T follicular helper cell (primary cell): ENCODE data around the gene NCKAP5.

Source experiments
- DNase-seq: peaks from one replicate; pipeline ENCODE4 v3.0.0-alpha.2; 2020; ENCODE audit warnings: low read depth

The NCKAP5 gene

DNA sequence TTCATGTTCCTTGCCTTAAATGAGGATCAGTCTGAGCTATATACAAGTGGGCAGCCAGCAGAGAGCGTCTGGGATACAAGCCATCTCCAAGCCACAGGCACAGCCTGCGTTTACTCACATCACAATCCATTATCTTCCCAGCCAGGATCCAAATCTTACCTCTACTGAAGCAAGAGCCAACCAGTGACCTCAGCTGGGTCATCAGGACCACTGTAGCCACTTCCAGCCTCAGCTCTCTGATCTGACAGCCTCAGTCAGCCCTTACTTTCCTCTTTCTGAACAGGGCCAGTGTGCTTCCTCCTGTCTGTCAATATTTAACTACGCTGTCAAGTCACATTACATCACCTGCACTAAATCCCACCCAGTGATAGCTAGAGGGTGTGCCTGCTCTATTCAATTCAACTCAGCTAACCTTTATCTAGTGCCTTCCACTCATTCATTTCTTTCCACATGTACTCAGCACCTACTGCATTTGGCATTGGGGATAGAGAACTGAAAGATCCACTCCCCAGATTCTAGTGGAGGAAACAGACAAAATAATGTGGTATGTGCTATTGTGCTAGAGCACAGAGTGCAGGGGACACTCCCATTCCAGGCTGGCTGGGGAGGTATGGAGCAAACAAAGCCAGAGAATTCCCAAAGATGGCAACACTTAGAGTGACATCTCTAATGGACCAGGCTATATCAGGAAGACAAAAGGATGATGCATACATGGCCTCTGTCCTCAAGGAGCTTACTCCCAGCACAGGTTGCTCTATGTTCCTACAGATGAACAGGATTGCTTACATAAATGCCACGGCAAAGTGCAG is 146.5 kb downstream of the NCKAP5 start:
- no peak for DNase-seq

DNA sequence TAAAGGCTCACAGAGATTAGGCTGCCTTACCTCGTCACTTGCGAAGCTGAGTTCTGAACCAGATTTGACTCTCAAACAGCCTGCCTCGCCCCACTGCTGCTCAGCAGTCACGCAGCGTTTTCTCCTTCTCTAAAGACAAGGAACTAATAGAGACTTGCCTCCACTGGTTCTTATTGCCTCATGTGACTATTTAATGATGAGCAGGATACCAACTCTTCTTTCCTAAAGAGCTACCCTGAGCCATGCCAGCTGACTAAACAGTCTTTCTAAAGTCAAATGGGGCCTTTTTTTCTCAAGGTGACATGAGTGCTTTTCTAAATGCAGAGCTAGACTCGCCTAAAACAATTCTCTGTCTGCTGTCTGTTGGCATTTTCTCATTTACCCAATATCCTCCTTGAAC is 147.5 kb downstream of the NCKAP5 start:
- DNase-seq = no peak

DNA sequence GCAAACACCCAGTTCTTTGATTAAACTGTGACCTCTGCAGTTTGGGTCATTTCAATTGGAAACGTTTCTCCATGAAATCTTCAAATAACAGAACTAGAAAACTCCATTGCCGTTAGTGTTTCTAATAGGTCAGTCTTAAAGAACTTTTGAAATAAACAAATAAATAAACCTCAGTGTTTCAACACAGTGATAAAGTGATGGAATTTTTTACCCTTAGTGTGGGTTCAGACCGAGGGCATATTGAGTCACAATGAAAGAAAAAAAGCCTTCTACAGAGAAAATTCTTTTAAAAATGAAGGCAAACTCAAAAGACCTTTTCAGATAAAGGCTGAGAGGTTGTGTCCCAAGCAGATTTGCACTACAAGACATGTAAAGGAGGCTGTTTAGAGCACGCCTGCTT is 149.6 kb downstream of the NCKAP5 start:
- DNase-seq = no peak

DNA sequence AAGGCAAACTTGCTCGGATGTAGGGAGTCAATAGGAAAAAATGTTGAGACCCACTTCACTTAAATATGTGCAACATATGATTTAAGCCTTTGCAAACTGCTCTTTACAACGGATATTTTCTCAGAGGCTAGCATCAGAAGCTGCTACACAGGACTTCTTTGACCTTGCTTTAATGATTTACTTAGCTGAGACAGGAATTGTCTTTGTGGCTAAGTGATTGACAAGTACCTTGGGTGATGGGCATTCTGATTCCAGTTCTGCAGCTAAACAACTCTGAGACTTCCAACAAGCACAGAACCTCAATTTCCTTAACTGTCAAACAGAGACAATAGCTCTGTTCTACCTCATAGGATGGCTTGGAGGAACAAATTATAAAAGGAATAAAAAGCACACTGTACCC is 150.2 kb downstream of the NCKAP5 start:
- DNase-seq = no peak

DNA sequence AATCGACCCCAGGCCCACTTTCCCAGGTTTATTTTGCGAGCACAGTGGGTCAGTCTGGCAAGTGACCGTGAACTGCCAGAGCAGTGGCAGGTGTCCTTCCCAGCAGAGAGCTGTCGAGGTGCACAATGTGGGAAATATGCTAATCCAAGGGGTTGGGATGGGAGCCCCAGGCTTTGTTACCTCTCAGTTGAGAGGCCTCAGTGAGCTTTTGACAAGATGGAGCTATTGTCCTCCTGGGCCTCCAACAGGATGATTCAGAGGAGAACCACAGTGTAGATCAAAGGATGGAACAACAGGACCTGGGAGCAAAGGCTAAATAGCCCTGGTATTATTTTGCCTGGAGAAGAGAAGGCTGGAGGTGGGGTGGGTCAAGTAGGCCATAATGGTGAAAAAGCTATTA is 150.8 kb downstream of the NCKAP5 start:
- DNase-seq = no peak

DNA sequence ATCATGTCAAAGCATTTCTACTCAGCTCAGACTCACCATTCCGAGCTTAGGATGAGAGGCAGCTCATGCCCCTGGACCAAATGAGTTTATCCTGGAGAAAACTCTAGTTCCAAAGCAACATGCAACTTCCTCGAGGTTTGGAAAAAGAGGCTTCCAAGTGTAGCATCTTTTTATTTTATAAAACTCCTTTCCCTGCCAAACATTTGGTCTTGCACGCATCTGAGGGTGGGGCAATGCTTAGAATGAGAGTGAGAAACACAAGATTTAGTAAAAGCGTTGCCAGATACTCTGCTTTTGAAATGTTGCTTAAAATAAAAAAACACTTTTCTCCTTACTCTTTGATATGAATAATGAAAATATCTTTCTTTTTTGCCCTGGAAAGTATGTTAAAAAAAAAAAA is 151.5 kb downstream of the NCKAP5 start:
- no peak for DNase-seq

DNA sequence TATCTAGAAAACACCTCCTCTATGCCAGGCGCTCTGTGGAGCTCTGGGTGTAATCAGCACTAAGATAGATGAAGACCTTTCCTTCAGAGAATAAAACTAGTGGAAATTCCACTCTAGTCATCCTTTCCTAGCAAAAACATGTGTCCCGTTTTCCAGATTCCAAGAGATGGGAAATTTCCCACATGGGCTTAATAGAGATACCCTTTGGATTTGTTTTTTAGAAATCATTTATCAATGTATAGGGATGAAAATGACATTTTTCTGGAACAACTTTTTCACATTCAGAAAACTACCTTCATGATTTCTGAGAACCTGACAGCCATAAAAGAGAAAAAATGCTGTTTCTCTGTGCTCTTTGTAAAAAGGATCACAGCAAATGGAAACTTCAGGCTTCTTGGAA is 152.1 kb downstream of the NCKAP5 start:
- DNase-seq = no peak

DNA sequence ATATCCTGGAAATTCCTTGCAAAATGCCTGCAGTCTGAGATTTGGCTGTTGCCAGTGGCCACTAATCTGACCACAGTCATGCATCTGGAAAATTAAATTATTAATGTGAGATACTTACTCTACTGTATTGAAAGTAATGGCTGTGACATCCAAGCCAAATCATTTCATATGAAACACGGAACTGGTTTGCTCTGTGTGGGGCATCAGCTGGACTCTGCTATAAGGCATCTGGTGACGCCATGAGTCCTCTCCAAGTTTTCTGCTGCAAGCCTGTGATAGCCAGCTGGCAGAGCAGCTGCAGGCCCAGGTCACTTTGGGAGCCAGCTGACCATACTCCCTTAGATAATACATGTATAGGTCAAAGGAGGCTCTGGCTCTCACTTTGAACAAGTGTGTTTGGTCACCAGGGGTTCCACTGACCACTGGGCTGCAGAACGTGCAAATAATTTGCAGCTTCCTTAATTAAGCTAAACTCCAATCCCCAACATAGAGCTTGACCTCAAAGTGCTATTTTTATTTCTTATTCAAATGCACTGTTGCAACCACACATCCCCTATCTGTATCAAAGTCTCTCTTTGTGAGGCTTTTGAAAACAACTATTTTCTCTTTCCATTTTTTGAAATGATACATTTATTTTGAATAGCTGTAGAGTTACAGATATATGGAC is 152.9 kb downstream of the NCKAP5 start:
- no peak for DNase-seq

DNA sequence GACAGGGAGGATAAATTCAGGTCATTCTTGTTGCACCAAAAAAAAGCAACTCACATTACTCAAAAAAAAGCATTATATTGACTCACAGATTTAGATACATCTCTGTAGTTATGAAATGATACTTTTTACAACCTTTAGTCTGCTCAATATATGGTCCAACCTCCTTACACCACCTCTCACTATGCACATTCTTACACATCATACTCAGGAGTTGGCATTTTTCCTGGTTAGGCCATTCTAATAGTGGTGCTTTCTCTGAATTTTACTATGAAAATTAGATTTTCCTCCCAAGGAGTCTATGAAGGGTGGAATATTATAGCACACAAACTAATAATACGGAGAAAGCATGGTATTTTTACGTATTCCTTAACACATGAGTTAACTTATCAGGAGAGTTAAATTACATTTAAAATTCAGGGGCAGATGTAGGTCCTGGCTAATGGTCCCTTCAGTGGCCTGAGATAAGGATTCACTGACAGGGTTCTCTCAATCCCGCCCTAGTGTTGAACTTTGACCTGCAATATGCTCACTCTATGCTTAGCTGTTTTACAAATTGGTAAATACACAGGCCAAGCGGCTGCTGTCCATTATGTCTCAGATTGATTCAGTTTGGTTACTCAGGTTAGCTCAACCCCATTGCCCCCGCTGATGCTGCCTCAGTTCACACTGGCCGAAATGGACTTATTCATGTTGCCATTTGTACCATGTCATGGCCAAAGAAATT is 153.6 kb downstream of the NCKAP5 start:
- no peak for DNase-seq

DNA sequence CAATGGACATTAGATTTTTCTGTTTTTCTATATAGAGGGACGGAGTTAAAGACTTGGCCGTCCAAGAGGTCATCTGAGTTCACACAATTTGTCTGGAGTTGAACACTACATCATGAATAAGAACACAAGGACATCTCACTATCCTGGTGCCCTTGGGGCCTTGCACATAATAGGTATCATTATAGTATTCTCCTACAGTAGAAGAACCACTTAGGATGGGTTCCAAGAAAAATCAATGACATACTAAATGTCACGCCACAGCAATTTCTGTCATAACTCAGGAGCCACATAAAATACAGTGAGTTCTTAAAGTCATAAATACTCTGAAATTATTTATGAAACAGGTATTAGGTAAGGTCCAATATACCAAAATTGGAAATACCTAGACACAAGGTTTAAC is 154.4 kb downstream of the NCKAP5 start:
- no peak for DNase-seq

DNA sequence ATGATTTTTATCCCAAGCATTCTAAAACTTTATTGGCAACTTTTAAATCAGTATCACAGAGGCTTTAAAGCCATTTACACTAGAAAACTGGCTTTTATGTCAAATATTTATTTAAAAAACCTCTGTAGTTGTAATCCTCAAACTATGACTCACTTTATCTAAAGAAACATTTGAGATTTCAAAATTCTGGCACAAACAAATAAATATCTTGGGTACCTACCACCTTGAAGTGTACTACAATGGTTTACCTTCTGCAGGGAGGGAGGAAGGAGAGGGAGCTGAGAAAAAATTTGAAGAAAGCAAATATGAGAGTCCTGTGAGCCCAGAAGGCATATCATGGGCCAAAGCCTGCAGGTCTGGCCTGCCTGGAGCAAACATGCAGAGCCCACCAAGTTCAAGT is 155.6 kb downstream of the NCKAP5 start:
- DNase-seq = no peak

DNA sequence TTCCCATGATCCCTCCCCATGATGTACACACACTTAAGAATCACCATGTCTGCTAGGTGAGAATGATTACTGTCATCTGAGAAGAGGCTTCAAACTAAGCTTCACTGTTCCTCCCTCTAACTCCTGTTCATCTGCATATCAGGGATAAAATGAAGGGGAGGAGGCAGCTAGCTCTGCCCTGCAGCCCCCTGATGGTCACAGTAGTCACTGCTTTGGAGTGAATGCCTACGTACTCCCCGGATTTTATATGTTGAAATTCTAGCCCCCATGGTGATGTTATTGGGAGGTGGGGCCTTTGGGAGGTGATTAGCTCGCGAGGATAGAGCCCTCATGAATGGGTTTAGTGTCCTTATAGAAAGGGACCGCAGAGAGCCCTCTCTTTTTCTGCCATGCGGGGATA is 156.4 kb downstream of the NCKAP5 start:
- DNase-seq = no peak

DNA sequence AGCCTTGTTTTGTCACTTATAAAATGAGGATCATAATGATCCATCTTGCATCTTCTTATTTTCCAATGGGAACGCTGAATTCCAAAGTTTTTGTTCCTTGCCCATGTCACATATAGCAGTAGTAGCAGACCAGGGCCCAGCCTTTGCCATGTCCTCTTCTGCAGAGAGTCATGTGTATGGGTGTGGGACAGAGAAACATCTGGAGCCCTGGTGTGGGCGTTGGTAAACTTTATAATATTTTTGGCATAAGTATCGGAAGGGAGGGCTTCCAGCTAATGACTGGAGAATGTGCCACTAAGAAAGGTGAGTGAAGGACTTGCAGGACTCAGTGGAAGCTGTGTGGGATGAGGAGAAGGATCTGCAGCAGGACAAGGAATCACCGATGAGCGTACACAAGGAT is 157.2 kb downstream of the NCKAP5 start:
- DNase-seq = no peak

DNA sequence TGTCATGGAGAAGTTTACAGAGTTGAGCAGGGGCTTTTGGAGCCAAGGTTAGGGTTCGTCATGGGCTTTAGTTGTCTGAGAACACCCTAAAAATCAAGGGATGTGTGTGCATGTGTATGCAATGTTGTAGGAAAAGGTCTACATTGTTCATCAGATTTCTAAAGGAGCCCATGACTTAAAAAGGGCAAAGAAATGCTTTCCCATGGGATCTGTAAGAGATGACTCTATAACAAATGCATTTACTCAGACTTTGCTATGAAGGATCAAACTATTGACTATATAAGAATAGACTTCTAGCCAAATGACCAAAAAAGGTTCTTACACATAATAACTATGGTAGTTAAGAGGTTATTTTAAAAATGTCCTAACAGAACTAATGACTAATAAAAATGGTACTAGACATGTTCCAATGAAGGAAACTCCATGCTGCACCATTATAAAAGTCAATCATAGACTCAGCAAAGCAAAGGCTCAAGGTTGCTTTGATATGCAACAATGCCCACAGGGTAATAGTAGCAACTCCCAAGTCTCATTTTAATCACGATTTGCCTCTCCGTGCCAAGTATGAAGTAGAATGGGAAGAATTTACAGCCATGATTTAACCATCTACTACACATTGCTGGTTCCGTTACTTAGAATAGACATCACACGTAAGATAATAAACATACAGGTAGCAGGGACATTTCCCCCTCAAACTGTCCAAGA is 158.5 kb downstream of the NCKAP5 start:
- no peak for DNase-seq

DNA sequence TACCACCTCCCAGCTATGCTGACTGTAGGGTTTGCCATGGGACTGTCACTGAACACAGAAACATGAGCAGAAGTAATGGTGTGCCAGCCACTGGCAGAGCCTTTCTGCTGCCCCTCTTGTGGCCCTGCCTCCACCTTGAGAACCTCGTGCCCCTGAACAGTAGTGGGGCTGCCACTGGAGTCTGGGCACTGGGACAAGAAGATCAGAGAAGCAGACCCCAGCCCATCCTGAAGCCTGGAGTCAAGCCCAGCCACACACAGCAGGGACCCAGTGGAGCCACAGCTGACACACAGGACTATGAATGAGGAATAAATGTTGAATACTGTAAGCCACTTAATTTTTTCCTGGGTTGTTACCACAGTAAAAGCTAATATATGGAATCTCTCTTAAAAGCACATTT is 159.6 kb downstream of the NCKAP5 start:
- no peak for DNase-seq

DNA sequence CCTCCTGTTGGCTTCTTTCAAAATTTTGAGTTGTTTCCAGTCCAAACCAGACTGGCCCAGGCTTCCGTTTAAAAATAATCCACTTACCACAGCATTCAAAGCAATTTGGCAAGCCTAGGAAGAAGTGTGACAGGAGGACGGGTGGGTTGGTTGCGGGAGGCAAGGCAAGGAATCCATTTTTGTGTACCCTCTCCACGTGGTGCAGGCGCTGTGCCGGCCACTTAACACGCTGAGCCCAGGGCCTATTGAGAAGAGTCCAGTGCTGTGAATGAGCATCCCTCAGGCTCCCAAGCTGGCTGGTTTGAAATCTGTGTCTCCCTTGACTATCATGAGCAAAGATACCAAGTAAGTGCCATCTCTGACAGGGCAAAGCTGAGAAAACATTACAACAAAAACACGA is 160.9 kb downstream of the NCKAP5 start:
- DNase-seq = no peak

DNA sequence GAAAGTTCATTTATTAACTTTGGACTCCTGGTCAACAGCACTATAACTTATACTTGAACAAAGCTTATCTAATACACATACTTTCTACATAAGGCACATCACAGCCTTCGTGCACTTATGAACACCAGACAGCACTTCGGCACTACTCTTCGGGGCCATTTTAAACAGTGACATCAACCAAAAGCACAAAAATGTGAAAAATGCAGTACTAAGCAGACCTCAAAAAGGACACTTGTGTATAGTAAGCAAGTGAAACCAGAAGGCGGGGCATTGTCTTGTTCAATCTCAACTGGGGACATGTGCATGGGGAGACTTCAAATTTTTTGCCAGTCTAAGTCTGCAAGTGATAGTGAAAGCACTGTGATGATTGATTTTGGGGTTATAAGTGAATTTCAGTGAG is 163.0 kb downstream of the NCKAP5 start:
- DNase-seq = no peak

DNA sequence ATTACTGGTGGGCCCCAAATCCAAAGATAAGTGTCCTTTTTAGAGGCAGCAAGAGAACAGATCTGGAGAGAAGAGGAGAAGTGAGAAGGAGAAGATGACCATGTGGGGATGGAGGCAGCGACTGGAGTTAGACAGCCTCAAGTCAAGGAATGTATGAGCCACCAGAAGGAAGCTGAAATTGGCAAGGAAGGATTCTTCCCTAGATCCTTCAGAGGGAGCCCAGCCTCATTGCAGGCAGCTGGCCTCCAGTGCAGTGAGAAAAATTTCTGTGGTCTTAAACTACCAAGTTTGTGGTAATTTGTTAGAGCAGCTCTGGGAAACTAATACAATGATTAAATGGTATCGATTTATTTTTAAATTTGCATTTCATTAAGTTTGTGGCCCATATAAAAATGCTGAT is 167.9 kb downstream of the NCKAP5 start:
- no peak for DNase-seq

DNA sequence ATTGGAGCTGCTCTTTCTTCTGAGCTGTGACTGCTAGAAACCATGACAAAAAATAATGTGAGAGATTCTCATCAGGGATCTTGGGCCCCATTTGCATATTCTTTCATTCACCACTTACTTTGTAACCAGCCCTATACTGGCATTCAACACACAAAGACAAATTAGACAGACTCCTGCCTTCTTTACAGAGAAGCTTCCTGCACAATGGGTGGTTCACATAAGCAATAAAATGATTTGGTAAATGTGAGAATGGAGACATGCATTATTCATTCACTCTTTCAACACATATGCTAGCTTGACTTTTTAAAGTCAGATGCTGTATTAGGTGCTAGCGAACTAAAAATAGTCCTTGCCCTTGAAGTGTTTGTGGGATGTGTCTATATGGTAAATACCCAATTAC is 174.4 kb downstream of the NCKAP5 start:
- DNase-seq = no peak

DNA sequence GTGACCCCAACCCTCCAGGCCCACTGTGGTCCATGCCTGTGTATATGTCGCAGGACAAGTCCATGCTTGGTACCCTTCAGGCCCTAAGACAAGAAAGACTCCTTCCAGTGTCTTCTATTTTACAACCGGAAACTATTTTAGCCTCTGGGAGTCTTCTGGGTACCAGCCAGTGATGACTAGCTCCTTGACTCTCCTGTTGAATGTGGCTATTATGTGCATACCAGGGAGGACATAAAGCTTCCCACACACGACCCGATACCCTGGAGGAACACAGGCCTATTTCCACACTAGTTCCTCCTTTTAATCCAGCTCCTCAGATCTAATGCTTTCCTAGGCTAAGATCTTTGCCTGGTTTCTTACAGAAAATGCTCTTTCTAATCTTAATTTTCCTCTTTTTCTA is 178.1 kb downstream of the NCKAP5 start:
- no peak for DNase-seq

DNA sequence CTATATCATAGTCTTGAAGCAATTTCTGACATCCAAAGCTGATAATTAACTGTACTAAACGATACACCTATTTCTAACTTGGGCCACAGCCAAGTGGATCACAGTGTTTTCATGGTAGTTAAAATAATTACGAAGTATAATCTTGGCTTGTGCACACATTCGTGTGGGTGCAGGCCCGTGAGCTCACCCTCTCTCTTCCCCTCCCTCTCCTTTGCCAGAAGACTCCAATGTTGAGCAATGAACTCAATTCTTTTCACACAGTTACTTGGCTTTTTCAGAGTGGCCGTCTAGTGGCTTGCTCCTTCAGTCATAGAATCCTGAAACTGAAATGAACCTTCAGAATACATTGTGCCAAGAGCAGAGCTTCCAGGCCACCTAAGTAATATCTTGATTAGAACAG is 178.7 kb downstream of the NCKAP5 start:
- no peak for DNase-seq

DNA sequence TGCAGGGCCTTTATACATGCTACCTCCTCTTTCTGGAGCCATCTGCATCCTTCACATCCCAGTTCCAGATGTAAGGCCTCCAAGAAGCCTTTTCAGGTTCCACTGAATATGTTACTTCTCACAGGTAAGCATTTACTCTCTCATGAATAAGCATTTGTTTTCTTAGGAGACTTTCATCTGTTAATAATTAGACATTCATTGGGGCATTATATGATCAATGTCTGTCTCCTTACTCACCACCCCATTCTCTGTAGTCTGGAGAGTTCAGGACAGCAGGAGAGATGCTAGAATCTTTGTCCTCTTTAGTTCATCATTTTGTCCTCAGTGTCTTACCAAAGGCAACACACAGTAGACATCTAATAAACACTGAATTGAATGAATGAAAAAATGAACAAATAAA is 185.7 kb downstream of the NCKAP5 start:
- DNase-seq = no peak

DNA sequence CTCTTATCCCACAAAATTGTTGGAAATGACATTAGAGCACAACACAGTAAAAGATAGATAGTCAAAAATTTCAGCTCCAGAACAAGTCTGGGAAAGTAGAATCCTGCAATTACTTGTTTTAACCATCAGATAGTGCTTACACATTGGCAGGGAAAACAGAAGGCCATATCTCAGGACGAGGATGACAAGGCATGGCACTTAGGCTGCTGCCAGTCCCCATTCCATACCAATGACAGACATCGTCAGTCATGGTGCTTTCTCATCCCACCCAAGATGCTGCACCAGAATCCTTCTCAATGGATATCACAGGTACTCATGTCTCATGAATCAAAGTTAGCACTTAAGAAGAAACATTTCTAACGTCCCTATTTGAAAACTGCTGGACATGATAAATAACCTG is 187.3 kb downstream of the NCKAP5 start:
- DNase-seq = no peak
